ENCODE measurements around the gene MINK1. TPM values are rescaled to one million over a fixed set of nuclear protein-coding genes. Genes with fewer than 3 reads are reported as not detected.

Gene MINK1
- total and polyA plus RNA-seq, 2 of the 13 experiments (the other 11 are each of a cell fraction or from before 2014, with no cell fraction given): 17.2 to 63.9 TPM

DNA sequence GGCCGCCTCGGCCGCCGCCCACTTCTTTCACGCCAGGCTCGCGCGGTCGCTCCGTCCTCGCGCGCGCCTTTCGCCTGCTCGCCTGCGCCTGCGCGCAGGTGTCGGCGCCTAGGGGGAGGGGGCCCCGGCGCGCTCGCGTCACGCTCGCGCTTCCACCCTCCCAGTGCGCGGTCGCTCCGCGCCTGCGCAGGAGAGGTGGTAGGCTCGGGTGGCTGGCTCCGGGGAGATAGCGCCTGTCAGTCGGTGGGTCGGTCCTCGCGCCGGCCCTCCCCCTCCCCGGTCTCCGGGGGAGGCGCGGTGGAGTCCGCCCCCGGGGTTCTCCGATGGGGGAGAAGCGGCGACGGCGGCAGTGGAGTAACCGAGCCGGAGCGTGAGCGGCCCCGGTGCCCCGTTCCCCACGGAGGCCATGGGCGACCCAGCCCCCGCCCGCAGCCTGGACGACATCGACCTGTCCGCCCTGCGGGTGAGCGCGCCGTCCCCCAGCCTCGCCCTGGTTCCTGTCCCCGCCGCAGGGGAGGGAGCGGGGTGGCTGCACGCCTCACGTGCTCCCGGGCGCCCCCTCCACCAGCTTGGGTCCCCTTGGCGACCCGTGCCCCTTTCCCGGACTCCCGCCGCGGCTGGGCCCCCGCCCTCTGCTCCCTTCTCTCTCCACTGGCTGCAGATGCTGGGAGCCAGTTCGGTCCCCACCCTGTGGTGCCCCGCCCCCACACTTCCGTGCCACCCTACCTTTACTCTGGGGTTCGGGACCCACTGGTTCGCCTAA, at the start of gene MINK1 (continued):
- TF ChIP-seq NKX3-1 (CRISPR knock-in tag; IDR thresholded peaks at IDR 0.05) (no peak), ISL2 (CRISPR knock-in tag; IDR thresholded peaks at IDR 0.05) (0 out of 2 replicates have a peak, but pooled peaks have one; percentile 35), PBX3 (CRISPR knock-in tag; IDR thresholded peaks at IDR 0.05; ENCODE audit: borderline replicate concordance) (no peak), TAF1 (CRISPR knock-in tag; IDR thresholded peaks at IDR 0.05) (peak; percentile 74), ZBTB8A (CRISPR knock-in tag; IDR thresholded peaks at IDR 0.05; ENCODE audit: borderline replicate concordance, low read depth) (0 out of 2 replicates have a peak, but pooled peaks have one; percentile 17), ZFY (CRISPR knock-in tag; IDR thresholded peaks at IDR 0.05) (peak; percentile 52), MEIS2 (CRISPR knock-in tag; IDR thresholded peaks at IDR 0.05) (peak; percentile 28; the same call in 1 of the 2 replicates), RFX3 (CRISPR knock-in tag; IDR thresholded peaks at IDR 0.05) (no peak), CHD2 (IDR thresholded peaks at IDR 0.05; ENCODE audit: low read depth, low read length) (peak; percentile 86), ZBTB7A (CRISPR knock-in tag; IDR thresholded peaks at IDR 0.05) (peak; percentile 42; the same call in 1 of the 2 replicates), HNRNPK (IDR thresholded peaks at IDR 0.05; ENCODE audit: low read depth, low read length, poor library complexity, severe bottlenecking) (peak; percentile 51), DNMT1 (CRISPR knock-in tag; IDR thresholded peaks at IDR 0.05) (0 out of 2 replicates have a peak, but pooled peaks have one; percentile 22), HNRNPH1 (optimal IDR thresholded peaks at IDR 0.05; ENCODE audit: low read depth, low read length) (no peak), ZC3H13 (CRISPR knock-in tag; IDR thresholded peaks at IDR 0.05) (no peak), ZNF788 (CRISPR knock-in tag; IDR thresholded peaks at IDR 0.05; ENCODE audit: borderline replicate concordance) (peak; percentile 28; the same call in 1 of the 2 replicates), ZNF720 (CRISPR knock-in tag; IDR thresholded peaks at IDR 0.05) (no peak), ZNF230 (CRISPR knock-in tag; IDR thresholded peaks at IDR 0.05) (peak; percentile 75; the same call in 1 of the 2 replicates)
- TF ChIP-seq, protein P1, sequence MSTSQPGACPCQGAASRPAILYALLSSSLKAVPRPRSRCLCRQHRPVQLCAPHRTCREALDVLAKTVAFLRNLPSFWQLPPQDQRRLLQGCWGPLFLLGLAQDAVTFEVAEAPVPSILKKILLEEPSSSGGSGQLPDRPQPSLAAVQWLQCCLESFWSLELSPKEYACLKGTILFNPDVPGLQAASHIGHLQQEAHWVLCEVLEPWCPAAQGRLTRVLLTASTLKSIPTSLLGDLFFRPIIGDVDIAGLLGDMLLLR (CRISPR knock-in tag; IDR thresholded peaks at IDR 0.05): peak; percentile 54; the same call in 1 of the 2 replicates
- TF ChIP-seq, protein P2, sequence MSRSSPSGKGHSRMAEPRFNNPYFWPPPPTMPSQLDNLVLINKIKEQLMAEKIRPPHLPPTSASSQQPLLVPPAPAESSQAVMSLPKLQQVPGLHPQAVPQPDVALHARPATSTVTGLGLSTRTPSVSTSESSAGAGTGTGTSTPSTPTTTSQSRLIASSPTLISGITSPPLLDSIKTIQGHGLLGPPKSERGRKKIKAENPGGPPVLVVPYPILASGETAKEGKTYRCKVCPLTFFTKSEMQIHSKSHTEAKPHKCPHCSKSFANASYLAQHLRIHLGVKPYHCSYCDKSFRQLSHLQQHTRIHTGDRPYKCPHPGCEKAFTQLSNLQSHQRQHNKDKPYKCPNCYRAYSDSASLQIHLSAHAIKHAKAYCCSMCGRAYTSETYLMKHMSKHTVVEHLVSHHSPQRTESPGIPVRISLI (CRISPR knock-in tag; IDR thresholded peaks at IDR 0.05; ENCODE audit: borderline replicate concordance): 0 out of 2 replicates have a peak, but pooled peaks have one; percentile 46
- TF ChIP-seq, protein P3, sequence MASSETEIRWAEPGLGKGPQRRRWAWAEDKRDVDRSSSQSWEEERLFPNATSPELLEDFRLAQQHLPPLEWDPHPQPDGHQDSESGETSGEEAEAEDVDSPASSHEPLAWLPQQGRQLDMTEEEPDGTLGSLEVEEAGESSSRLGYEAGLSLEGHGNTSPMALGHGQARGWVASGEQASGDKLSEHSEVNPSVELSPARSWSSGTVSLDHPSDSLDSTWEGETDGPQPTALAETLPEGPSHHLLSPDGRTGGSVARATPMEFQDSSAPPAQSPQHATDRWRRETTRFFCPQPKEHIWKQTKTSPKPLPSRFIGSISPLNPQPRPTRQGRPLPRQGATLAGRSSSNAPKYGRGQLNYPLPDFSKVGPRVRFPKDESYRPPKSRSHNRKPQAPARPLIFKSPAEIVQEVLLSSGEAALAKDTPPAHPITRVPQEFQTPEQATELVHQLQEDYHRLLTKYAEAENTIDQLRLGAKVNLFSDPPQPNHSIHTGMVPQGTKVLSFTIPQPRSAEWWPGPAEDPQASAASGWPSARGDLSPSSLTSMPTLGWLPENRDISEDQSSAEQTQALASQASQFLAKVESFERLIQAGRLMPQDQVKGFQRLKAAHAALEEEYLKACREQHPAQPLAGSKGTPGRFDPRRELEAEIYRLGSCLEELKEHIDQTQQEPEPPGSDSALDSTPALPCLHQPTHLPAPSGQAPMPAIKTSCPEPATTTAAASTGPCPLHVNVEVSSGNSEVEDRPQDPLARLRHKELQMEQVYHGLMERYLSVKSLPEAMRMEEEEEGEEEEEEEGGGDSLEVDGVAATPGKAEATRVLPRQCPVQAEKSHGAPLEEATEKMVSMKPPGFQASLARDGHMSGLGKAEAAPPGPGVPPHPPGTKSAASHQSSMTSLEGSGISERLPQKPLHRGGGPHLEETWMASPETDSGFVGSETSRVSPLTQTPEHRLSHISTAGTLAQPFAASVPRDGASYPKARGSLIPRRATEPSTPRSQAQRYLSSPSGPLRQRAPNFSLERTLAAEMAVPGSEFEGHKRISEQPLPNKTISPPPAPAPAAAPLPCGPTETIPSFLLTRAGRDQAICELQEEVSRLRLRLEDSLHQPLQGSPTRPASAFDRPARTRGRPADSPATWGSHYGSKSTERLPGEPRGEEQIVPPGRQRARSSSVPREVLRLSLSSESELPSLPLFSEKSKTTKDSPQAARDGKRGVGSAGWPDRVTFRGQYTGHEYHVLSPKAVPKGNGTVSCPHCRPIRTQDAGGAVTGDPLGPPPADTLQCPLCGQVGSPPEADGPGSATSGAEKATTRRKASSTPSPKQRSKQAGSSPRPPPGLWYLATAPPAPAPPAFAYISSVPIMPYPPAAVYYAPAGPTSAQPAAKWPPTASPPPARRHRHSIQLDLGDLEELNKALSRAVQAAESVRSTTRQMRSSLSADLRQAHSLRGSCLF (CRISPR knock-in tag; IDR thresholded peaks at IDR 0.05; ENCODE audit: borderline replicate concordance): no peak
- TF ChIP-seq, protein P4, sequence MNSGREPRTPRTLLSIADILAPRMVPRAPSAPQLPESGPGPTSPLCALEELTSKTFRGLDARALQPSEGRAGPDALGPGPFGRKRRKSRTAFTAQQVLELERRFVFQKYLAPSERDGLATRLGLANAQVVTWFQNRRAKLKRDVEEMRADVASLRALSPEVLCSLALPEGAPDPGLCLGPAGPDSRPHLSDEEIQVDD (CRISPR knock-in tag; IDR thresholded peaks at IDR 0.05; ENCODE audit: borderline replicate concordance): peak; percentile 39; the same call in 1 of the 2 replicates
